Mesenchymal stem cell (in vitro differentiated cells and primary cell): ENCODE data around the gene SETD7.

Experiments
- DNase-seq: peaks from one replicate; pipeline ENCODE4 v3.0.0-alpha.2; 2013
- H2AFZ ChIP-seq: one replicate; pipeline ENCODE4 v1.6.1; 2013; ENCODE audit warnings: low read depth, mild to moderate bottlenecking, control low read depth, inconsistent platforms, low read length, moderate library complexity
- H2AK5ac ChIP-seq: 2 replicates; pipeline ENCODE4 v1.6.1; 2013; ENCODE audit warnings: low read length, moderate library complexity, mild to moderate bottlenecking, inconsistent platforms; ENCODE audit not compliant: severe bottlenecking
- H2BK120ac ChIP-seq: one replicate; pipeline ENCODE4 v1.6.1; 2013; ENCODE audit warnings: low read depth, mild to moderate bottlenecking, inconsistent platforms, low read length, moderate library complexity
- H2BK12ac ChIP-seq, 2 experiments: one replicate each; pipeline ENCODE4 v1.6.1; 2013; ENCODE audit warnings: inconsistent platforms in 2 of 2, low read length in 2 of 2, mild to moderate bottlenecking in 2 of 2, moderate library complexity in 2 of 2, control low read depth in 1 of 2
- H2BK15ac ChIP-seq: one replicate; pipeline ENCODE4 v1.6.1; 2013; ENCODE audit warnings: mild to moderate bottlenecking, low read depth, inconsistent platforms; ENCODE audit not compliant: poor library complexity, severe bottlenecking
- H2BK5ac ChIP-seq: 2 replicates; pipeline ENCODE4 v1.6.1; 2013; ENCODE audit warnings: low read depth, mild to moderate bottlenecking, low read length, control low read depth, inconsistent platforms; ENCODE audit not compliant: poor library complexity, severe bottlenecking
- H3K14ac ChIP-seq, 2 experiments: one replicate each; pipeline ENCODE4 v1.6.1; 2013; ENCODE audit warnings: inconsistent platforms in 2 of 2, low read length in 2 of 2, control low read depth in 1 of 2, mild to moderate bottlenecking in 1 of 2, moderate library complexity in 1 of 2
- H3K18ac ChIP-seq, 2 experiments: one replicate each; pipeline ENCODE4 v1.6.1; 2013; ENCODE audit warnings: inconsistent platforms in 2 of 2, low read length in 2 of 2, control low read depth in 1 of 2, low read depth in 1 of 2, mild to moderate bottlenecking in 1 of 2
- H3K23ac ChIP-seq, 2 experiments: one replicate each; pipeline ENCODE4 v1.6.1; 2013; ENCODE audit warnings: inconsistent platforms in 2 of 2, low read length in 2 of 2, mild to moderate bottlenecking in 2 of 2, moderate library complexity in 2 of 2, control low read depth in 1 of 2
- H3K27ac ChIP-seq: 2 replicates; pipeline ENCODE4 v1.5.1; 2013; ENCODE audit warnings: mild to moderate bottlenecking, moderate library complexity, low read length, control low read depth, inconsistent platforms; ENCODE audit not compliant: poor library complexity, severe bottlenecking
- H3K27me3 ChIP-seq, 2 experiments: 2 replicates each; pipeline versions ENCODE4 v1.6.1 to v1.7.0; 2013; ENCODE audit warnings: low read length in 2 of 2, mild to moderate bottlenecking in 2 of 2, moderate library complexity in 2 of 2, control low read depth in 1 of 2, inconsistent platforms in 1 of 2; ENCODE audit not compliant: control insufficient read depth in 1 of 2, insufficient read depth in 1 of 2
- H3K36me3 ChIP-seq, 2 experiments: 2 replicates each; pipeline versions ENCODE4 v1.6.1 to v1.7.0; 2013; ENCODE audit warnings: low read length in 2 of 2, control low read depth in 1 of 2, inconsistent platforms in 1 of 2, low read depth in 1 of 2, mild to moderate bottlenecking in 1 of 2; ENCODE audit not compliant: insufficient read depth in 2 of 2, control insufficient read depth in 1 of 2
- H3K4ac ChIP-seq, 2 experiments: one replicate each; pipeline ENCODE4 v1.6.1; 2013; ENCODE audit warnings: inconsistent platforms in 2 of 2, low read length in 2 of 2, mild to moderate bottlenecking in 2 of 2, moderate library complexity in 2 of 2, control low read depth in 1 of 2, low read depth in 1 of 2
- H3K4me1 ChIP-seq: 2 replicates; pipeline ENCODE4 v1.6.1; 2013; ENCODE audit warnings: low read depth, low read length, control low read depth; ENCODE audit not compliant: control insufficient read depth, insufficient read depth
- H3K4me2 ChIP-seq: 2 replicates; pipeline ENCODE4 v1.6.1; 2013; ENCODE audit warnings: low read length, mild to moderate bottlenecking, inconsistent platforms; ENCODE audit not compliant: poor library complexity, severe bottlenecking
- H3K4me3 ChIP-seq, 2 experiments: 2 replicates each; pipeline versions ENCODE4 v1.5.1 to v1.7.0; 2013; ENCODE audit warnings: low read length in 2 of 2, mild to moderate bottlenecking in 2 of 2, control low read depth in 1 of 2, low read depth in 1 of 2; ENCODE audit not compliant: insufficient read depth in 1 of 2
- H3K79me1 ChIP-seq: replicated peaks from 2 replicates; pipeline ENCODE4 v1.6.1; 2013; ENCODE audit warnings: mild to moderate bottlenecking, control low read depth, low read length, inconsistent platforms; ENCODE audit not compliant: poor library complexity, severe bottlenecking
- H3K9ac ChIP-seq: 2 replicates; pipeline ENCODE4 v1.7.0; 2013; ENCODE audit warnings: mild to moderate bottlenecking, low read length, moderate library complexity
- H3K9me3 ChIP-seq: 2 replicates; pipeline ENCODE4 v1.7.0; 2013; ENCODE audit warnings: mild to moderate bottlenecking, low read length; ENCODE audit not compliant: control insufficient read depth
- H4K8ac ChIP-seq: one replicate; pipeline ENCODE4 v1.6.1; 2013; ENCODE audit warnings: inconsistent platforms, mild to moderate bottlenecking, low read length, moderate library complexity
- H4K91ac ChIP-seq: one replicate; pipeline ENCODE4 v1.6.1; 2013; ENCODE audit warnings: mild to moderate bottlenecking, low read length, inconsistent platforms
- WGBS: methylation state at CpG from one replicate; pipeline ENCODE4 v1.1.7; 2013; ENCODE audit warnings: mixed read lengths; 5-methylcytosine and 5-hydroxymethylcytosine counted together

SETD7 gene

DNA sequence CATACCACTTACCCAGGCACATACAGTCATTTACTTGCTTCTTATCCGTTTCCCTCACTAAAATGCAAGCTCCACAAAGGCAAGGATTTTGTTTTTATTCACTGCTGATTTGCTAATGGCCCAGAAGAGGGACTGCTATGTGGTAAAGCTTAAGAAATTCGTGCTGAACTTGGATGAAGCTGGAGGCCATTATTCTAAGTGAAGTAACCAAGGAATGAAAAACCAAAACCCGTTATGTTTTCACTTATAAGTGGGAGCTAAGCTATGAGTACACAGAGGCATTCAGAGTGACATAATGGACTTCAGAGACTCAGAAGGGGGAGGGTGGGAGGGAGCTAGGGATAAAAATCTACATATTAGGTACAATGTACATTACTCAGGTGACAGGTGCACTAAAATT lies 54.9 kb downstream of the SETD7 start:
- Histone ChIP-seq H3K18ac (no peak overlapping the region), H4K91ac (no peak overlapping the region), H3K4me3 (no peak overlapping the region), H3K4me2 (no peak overlapping the region), H2BK120ac (no peak overlapping the region), H2AFZ (no peak overlapping the region), H3K36me3 (peaks cover 4 to 13% of the 10 kb centered on the region in 2 experiments), H3K23ac (no peak overlapping the region), H3K27me3 (no peaks in the 10 kb centered on the region), H2AK5ac (no peak overlapping the region), H3K27ac (no peak overlapping the region), H4K8ac (no peak overlapping the region), H3K4ac (no peak overlapping the region), H3K9me3 (no peaks in the 10 kb centered on the region), H3K4me1 (no peaks in the 10 kb centered on the region), H2BK5ac (no peak overlapping the region), H3K14ac (no peak overlapping the region), H3K9ac (peak overlapping the region; percentile 3), H3K79me1 (no peaks in the 10 kb centered on the region), H2BK12ac (no peak overlapping the region), H2BK15ac (no peak overlapping the region)
- WGBS: 76% methylated on average over 3 of the region's 3 CpGs
- no peak for DNase-seq

DNA sequence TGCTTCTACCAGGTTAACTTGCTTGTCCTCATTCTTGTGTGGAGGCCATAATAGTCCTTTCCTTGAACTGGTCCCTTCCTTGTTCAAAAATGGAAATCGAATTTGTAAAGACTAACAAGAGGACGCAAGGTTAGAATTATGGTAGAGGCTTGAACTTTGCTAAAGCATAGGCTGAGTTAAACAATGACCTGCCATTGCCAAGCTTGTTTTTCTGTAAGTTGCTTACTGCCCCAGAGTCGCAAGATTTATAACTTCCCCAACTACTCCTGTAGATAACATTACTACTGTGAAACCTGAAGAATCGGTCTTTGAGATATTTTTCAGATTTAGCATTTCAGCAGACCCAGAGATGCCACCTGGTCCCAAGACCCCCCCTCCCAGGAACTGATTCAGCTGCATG lies 56.8 kb downstream of the SETD7 start:
- no peak overlapping the region for H2BK120ac ChIP-seq
- no peaks in the 10 kb centered on the region for H3K4me1 ChIP-seq
- no peak overlapping the region for H2BK12ac ChIP-seq
- no peak overlapping the region for H2BK15ac ChIP-seq
- DNase-seq: no peak
- H3K27me3 ChIP-seq: no peaks in the 10 kb centered on the region
- no peaks in the 10 kb centered on the region for H3K79me1 ChIP-seq
- H4K8ac ChIP-seq: no peak overlapping the region
- H3K36me3 ChIP-seq: peaks cover 0 to 7% of the 10 kb centered on the region in 2 experiments
- H2AFZ ChIP-seq: no peak overlapping the region
- H3K27ac ChIP-seq: no peak overlapping the region
- H3K4ac ChIP-seq: no peak overlapping the region
- no peak overlapping the region for H3K23ac ChIP-seq
- H3K9me3 ChIP-seq: no peaks in the 10 kb centered on the region
- no peak overlapping the region for H3K9ac ChIP-seq
- no peak overlapping the region for H3K14ac ChIP-seq
- no peak overlapping the region for H3K4me3 ChIP-seq
- no peak overlapping the region for H3K4me2 ChIP-seq
- H4K91ac ChIP-seq: no peak overlapping the region
- H2AK5ac ChIP-seq: no peak overlapping the region
- WGBS: 90% methylated on average over 4 of the region's 4 CpGs
- H3K18ac ChIP-seq: no peak overlapping the region
- H2BK5ac ChIP-seq: no peak overlapping the region

DNA sequence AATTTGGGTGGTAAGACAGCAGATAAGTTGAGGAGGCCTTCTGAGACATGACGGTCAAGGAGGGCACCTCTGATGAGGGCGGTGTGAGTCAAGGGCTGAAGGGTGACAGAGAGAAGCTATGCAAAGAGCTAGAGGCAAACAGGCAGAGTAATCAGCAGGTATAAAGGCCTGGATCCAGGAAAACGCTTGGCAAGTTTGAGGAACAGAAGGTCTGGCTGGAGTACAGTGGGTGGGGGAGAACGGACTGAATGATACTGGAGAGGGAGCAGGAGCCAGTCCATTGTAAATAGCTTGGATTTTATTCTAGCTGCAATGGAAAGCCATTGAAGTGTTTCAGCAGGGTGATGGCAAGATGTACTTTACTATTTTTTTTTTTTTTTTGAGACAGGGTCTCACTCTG lies 62.8 kb downstream of the SETD7 start:
- Histone ChIP-seq H4K8ac (no peak overlapping the region), H3K4me3 (no peak overlapping the region), H3K4ac (no peak overlapping the region), H3K4me2 (no peak overlapping the region), H3K4me1 (no peaks in the 10 kb centered on the region), H3K27ac (no peak overlapping the region), H3K27me3 (no peaks in the 10 kb centered on the region), H2BK5ac (no peak overlapping the region), H3K18ac (peak overlapping the region in 1 of 2 experiments; percentile 34), H3K9me3 (peaks cover 3% of the 10 kb centered on the region), H3K79me1 (no peaks in the 10 kb centered on the region), H3K9ac (no peak overlapping the region), H3K23ac (no peak overlapping the region), H2BK120ac (no peak overlapping the region), H3K36me3 (no peaks in the 10 kb centered on the region), H3K14ac (no peak overlapping the region), H2BK15ac (no peak overlapping the region), H2AFZ (no peak overlapping the region), H2BK12ac (no peak overlapping the region), H4K91ac (no peak overlapping the region), H2AK5ac (no peak overlapping the region)
- DNase-seq: no peak
- WGBS: 90% methylated on average over 4 of the region's 4 CpGs

DNA sequence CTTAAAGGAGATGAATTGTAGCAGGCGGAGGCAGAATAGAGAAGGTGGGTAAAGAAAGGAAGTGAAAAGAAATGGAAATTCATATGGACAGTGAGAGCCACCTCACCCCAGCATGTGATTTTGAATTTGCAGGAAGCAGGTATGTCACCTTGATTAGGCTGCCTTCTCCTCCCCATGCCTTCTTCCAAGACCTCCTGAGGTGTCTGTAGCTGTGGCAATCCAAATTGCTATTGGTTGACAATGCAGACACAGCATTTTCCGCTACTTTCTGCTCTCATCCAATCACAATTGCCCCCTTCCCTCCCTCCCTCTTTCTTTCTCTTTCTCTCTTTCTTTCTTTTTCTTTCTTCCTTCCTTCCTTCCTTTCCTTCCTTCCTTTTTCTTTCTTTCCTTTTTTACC lies 63.6 kb downstream of the SETD7 start:
- H3K9me3 ChIP-seq: peaks cover 3% of the 10 kb centered on the region
- no peak overlapping the region for H3K4ac ChIP-seq
- no peak overlapping the region for H2BK15ac ChIP-seq
- H3K79me1 ChIP-seq: no peaks in the 10 kb centered on the region
- no peak overlapping the region for H2BK120ac ChIP-seq
- no peak overlapping the region for H3K9ac ChIP-seq
- H3K23ac ChIP-seq: no peak overlapping the region
- no peak overlapping the region for H2AFZ ChIP-seq
- H3K4me2 ChIP-seq: no peak overlapping the region
- no peak overlapping the region for H2BK12ac ChIP-seq
- no peaks in the 10 kb centered on the region for H3K4me1 ChIP-seq
- no peak overlapping the region for H3K14ac ChIP-seq
- no peak overlapping the region for H4K91ac ChIP-seq
- WGBS: 91% methylated on average over 2 of the region's 2 CpGs
- no peaks in the 10 kb centered on the region for H3K27me3 ChIP-seq
- H2AK5ac ChIP-seq: no peak overlapping the region
- H3K4me3 ChIP-seq: no peak overlapping the region
- H3K18ac ChIP-seq: no peak overlapping the region
- H3K36me3 ChIP-seq: no peaks in the 10 kb centered on the region
- H3K27ac ChIP-seq: no peak overlapping the region
- no peak overlapping the region for H2BK5ac ChIP-seq
- no peak for DNase-seq
- no peak overlapping the region for H4K8ac ChIP-seq
